Upper lobe of left lung (tissue), 6 donors: Measurements from ENCODE around the gene IFI27. TPM values are rescaled to one million over a fixed set of nuclear protein-coding genes. Genes with fewer than 3 reads are reported as not detected.
A peak's percentile ranks its signal among the peaks of the same experiment; 100 is the strongest.

Source experiments
- ATAC-seq, 2 donors: fragments of 200-7000 bp; cut with Tn5 transposase; one replicate each; pipeline ENCODE4 v1.9.1; 2022; ENCODE audit warnings: mild to moderate bottlenecking in 2 of 2, moderate library complexity in 2 of 2; ENCODE audit not compliant: low FRiP score in 2 of 2
- DNase-seq, 2 donors: peaks; one replicate each; pipeline ENCODE4 v3.0.0-alpha.2; 2019 to 2020
- H3K27ac ChIP-seq, 4 donors: fragments of 200-600 bp; sonication (generic); one replicate each; pipeline ENCODE4 v1.5.1; 2016 to 2019
- H3K27me3 ChIP-seq, 4 donors: fragments of 200-600 bp; sonication (generic); one replicate each; pipeline ENCODE4 v1.5.1; 2017 to 2019
- H3K36me3 ChIP-seq, 4 donors: fragments of 200-600 bp; sonication (generic); one replicate each; pipeline ENCODE4 v1.5.1; 2016 to 2019
- H3K4me1 ChIP-seq, 4 donors: fragments of 200-600 bp; sonication (generic); one replicate each; pipeline ENCODE4 v1.5.1; 2018 to 2019
- H3K4me3 ChIP-seq, 4 donors: fragments of 200-600 bp; sonication (generic); one replicate each; pipeline ENCODE4 v1.5.1; 2017 to 2019; ENCODE audit warnings: mild to moderate bottlenecking in 2 of 4, moderate library complexity in 1 of 4
- H3K9me3 ChIP-seq, 4 donors: fragments of 200-600 bp; sonication (generic); one replicate each; pipeline ENCODE4 v1.5.1; 2018 to 2019
- EP300 ChIP-seq, 4 donors: sonication (generic); formaldehyde crosslinking; IDR thresholded peaks; one replicate each; pipeline ENCODE4 v1.5.1; 2017; ENCODE audit warnings: antibody characterized with exemption in 4 of 4, control low read depth in 2 of 4
- POLR2A ChIP-seq, 4 donors: fragments of 450-650 bp; IDR thresholded peaks; one replicate each; pipeline ENCODE4 v1.5.1; 2016 to 2017; ENCODE audit warnings: antibody characterized with exemption in 4 of 4, mild to moderate bottlenecking in 2 of 4
- POLR2AphosphoS5 ChIP-seq, 2 donors: sonication (generic); formaldehyde crosslinking; IDR thresholded peaks; one replicate each; pipeline ENCODE4 v1.5.1; 2017; ENCODE audit warnings: antibody characterized with exemption in 2 of 2
- WGBS, 2 donors: methylation state at CpG; one replicate each; pipeline ENCODE4 v1.1.5; 2017 to 2018; 5-methylcytosine and 5-hydroxymethylcytosine counted together
- total RNA-seq, 6 donors: library from RNA; depleted of rRNA in 4 of 6; stranded (reverse); fragments of >200 nt in 4 of 6; gene quantifications; one replicate each; pipeline versions ENCODE4 v1.1.0 to v1.2.1, GENCODE V29; 2016 to 2021
- TF ChIP-seq, protein P1 (sequence below), 6 experiments: fragments of 450-650 bp in 4 of 6; fragments of 200-600 bp in 2 of 6; sonication (generic) in 2 of 6; IDR thresholded peaks; one replicate each; pipeline ENCODE4 v1.5.1; 2016 to 2019; ENCODE audit warnings: antibody characterized with exemption in 6 of 6
- donor health status: DM: no; HTN: no; CAD: no; lungs with moderate emphysema.
- donor health status: DM: no; HTN: yes; CAD: no; lungs with severe emphysema.

IFI27 gene
- total RNA-seq, 6 donors from 2014 or later = 210 to 729 (median 328) TPM

DNA sequence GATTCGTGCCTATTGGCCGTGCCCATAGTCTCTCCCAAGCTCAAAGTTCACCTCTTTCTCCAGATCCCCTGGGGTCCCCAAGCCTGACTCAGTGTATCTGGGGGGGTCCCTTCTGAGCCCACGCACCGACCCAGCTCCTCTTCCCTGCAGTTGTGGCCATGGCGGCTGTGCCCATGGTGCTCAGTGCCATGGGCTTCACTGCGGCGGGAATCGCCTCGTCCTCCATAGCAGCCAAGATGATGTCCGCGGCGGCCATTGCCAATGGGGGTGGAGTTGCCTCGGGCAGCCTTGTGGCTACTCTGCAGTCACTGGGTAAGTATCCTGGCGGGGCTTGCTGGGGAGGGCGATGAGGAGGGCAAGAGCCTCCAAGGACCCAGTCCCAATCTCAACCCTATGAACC lies 5.1 kb downstream of the IFI27 start:
- H3K4me3 ChIP-seq = peak overlapping the region in 1 of 4 donors; percentile 58
- DNase-seq (peak in 1 of 2 donors; percentile 56), ATAC-seq (no peak)
- peaks cover 15 to 26% (median 17%) of the 10 kb centered on the region in 4 donors for H3K4me1 ChIP-seq
- H3K9me3 ChIP-seq = peaks cover 0 to 6% (median 4%) of the 10 kb centered on the region in 4 donors
- 91 to 95% methylated on average over 5 to 15 of the region's 15 CpGs for WGBS, 2 donors
- no peak for TF ChIP-seq EP300 (IDR thresholded peaks at IDR 0.05)
- TF ChIP-seq, protein P1, sequence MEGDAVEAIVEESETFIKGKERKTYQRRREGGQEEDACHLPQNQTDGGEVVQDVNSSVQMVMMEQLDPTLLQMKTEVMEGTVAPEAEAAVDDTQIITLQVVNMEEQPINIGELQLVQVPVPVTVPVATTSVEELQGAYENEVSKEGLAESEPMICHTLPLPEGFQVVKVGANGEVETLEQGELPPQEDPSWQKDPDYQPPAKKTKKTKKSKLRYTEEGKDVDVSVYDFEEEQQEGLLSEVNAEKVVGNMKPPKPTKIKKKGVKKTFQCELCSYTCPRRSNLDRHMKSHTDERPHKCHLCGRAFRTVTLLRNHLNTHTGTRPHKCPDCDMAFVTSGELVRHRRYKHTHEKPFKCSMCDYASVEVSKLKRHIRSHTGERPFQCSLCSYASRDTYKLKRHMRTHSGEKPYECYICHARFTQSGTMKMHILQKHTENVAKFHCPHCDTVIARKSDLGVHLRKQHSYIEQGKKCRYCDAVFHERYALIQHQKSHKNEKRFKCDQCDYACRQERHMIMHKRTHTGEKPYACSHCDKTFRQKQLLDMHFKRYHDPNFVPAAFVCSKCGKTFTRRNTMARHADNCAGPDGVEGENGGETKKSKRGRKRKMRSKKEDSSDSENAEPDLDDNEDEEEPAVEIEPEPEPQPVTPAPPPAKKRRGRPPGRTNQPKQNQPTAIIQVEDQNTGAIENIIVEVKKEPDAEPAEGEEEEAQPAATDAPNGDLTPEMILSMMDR (IDR thresholded peaks at IDR 0.05) = no peak
- TF ChIP-seq POLR2AphosphoS5 (IDR thresholded peaks at IDR 0.05) = no peak
- no peak for TF ChIP-seq POLR2A (IDR thresholded peaks at IDR 0.05)
- H3K27ac ChIP-seq = peak overlapping the region; percentile 85 to 93 (median 88)
- H3K36me3 ChIP-seq = peaks cover 0 to 11% (median 4%) of the 10 kb centered on the region in 4 donors
- H3K27me3 ChIP-seq = no peaks in the 10 kb centered on the region

DNA sequence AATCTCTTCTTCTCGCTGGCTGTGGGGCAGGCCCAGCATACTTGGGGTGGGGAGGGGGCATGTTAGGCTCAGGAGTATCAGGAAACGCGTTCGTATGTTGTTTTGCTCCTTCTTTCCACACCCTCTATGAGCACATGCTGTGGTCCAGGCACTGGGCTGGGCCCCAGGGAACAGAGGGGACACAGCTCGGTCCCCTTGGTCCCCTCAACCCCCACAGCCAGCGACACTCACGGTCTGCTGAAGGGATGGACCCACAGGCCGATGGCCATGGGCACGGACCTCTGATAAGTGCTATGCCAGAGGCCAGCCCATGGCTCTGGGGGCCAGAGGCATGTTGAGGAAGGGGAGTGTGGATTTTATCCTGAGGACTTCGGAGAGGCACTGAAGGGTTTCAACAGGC lies 6.2 kb downstream of the IFI27 start:
- H3K9me3 ChIP-seq = peaks cover 0 to 6% (median 4%) of the 10 kb centered on the region in 4 donors
- peaks cover 13 to 26% (median 20%) of the 10 kb centered on the region in 4 donors for H3K4me1 ChIP-seq
- WGBS, 2 donors = 90 to 91% methylated on average over 6 to 10 of the region's 10 CpGs
- TF ChIP-seq POLR2AphosphoS5 (IDR thresholded peaks at IDR 0.05) = no peak
- TF ChIP-seq POLR2A (IDR thresholded peaks at IDR 0.05) = no peak
- no peak for TF ChIP-seq EP300 (IDR thresholded peaks at IDR 0.05)
- ATAC-seq (no peak), DNase-seq (peak in 1 of 2 donors; percentile 25)
- H3K4me3 ChIP-seq = no peak overlapping the region
- H3K27ac ChIP-seq = peak overlapping the region in 2 of 4 donors; percentile 57 to 90
- H3K36me3 ChIP-seq = peaks cover 0 to 11% (median 4%) of the 10 kb centered on the region in 4 donors
- no peaks in the 10 kb centered on the region for H3K27me3 ChIP-seq

DNA sequence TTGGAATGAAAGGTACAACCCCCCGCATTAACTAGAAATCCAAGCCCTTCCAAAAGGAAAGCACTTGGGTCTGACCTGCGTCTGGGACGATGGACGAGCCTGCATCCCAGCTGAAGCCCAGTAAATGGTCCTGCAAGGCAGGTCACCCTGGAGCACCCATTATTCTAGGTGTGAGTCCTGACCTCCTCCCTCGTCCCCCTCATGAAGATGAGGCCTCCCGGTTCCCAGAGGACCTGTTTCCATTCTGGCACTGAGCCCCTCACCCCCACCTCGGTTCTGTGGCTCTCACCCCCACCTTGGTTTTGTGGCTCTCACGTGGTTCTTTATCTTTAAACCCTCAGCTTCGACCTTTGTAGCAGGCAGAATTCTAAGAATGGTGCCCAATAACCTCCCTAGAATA lies 7.3 kb downstream of the IFI27 start:
- no peak for ATAC-seq

DNA sequence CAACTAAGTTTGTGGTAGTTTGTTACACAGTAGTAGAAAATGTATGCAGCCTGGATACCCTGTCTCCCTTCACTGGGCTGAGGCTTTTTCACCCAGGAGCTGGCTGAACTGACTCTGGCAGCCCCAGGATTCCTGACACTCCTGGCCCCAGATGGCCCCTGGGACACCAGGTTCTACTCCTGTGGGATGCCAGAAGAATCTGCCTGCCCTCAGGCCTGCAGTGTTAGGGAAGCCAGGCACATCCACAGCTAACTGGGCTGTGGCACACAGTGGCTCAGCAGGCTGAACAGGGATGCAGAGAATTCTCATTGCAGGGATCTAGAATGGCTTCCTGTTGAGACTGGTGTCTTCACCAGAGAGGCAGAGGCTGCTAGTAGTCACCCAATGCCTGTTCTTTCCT lies 8.5 kb downstream of the IFI27 start:
- ATAC-seq = no peak
- DNase-seq = peak in 1 of 2 donors; percentile 11
- Histone ChIP-seq H3K4me3 (no peak overlapping the region), H3K9me3 (peaks cover 0 to 6% (median 4%) of the 10 kb centered on the region in 4 donors), H3K27ac (no peak overlapping the region), H3K27me3 (no peaks in the 10 kb centered on the region), H3K4me1 (peaks cover 13 to 20% (median 16%) of the 10 kb centered on the region in 4 donors), H3K36me3 (peaks cover 0 to 11% (median 4%) of the 10 kb centered on the region in 4 donors)
- no peak for TF ChIP-seq EP300 (IDR thresholded peaks at IDR 0.05)

More for the DNA sequence above, 7.3 kb downstream of the IFI27 start:
- peaks cover 13 to 26% (median 20%) of the 10 kb centered on the region in 4 donors for H3K4me1 ChIP-seq
- WGBS, 2 donors = 84 to 85% methylated on average over 9 of the region's 9 CpGs
- H3K27me3 ChIP-seq = no peaks in the 10 kb centered on the region
- H3K36me3 ChIP-seq = peaks cover 0 to 11% (median 4%) of the 10 kb centered on the region in 4 donors
- peak in 1 of 2 donors; percentile 6 for DNase-seq
- H3K27ac ChIP-seq = no peak overlapping the region
- peaks cover 0 to 6% (median 4%) of the 10 kb centered on the region in 4 donors for H3K9me3 ChIP-seq
- TF ChIP-seq POLR2A (IDR thresholded peaks at IDR 0.05) (no peak), EP300 (IDR thresholded peaks at IDR 0.05) (no peak), POLR2AphosphoS5 (IDR thresholded peaks at IDR 0.05) (no peak)
- TF ChIP-seq, protein P1 (IDR thresholded peaks at IDR 0.05) = no peak
- no peak overlapping the region for H3K4me3 ChIP-seq

GRCh38 chr14:94120667-94121340 lies 10.3 kb downstream of the IFI27 start:
- ATAC-seq = no peak

More at GRCh38 chr14:94120667-94121340, 10.3 kb downstream of the IFI27 start:
- Histone ChIP-seq H3K27me3 (no peaks in the 10 kb centered on the region), H3K9me3 (peaks cover 0 to 6% (median 4%) of the 10 kb centered on the region in 4 donors), H3K36me3 (peaks cover 0 to 11% (median 4%) of the 10 kb centered on the region in 4 donors), H3K4me3 (no peak overlapping the region), H3K4me1 (peaks cover under 1 to 8% (median 5%) of the 10 kb centered on the region in 4 donors), H3K27ac (peak overlapping the region in 2 of 4 donors; percentile 44 to 53)
- TF ChIP-seq, protein P1 (IDR thresholded peaks at IDR 0.05) = no peak
- no peak for DNase-seq
- whole genome bisulfite sequencing, 2 donors = 84 to 88% methylated on average over 5 of the region's 5 CpGs
